ENCODE results near the gene SPHKAP. TPM values are rescaled to one million over a fixed set of nuclear protein-coding genes. Genes with fewer than 3 reads are reported as not detected.

The SPHKAP gene
- total and polyA plus RNA-seq, 3 donors from 2014 or later, result 0.22 to 1.5 (median 0.87) TPM

- TF ChIP-seq CTCF (IDR thresholded peaks at IDR 0.05), result no peak
- no peak for TF ChIP-seq POLR2A (IDR thresholded peaks at IDR 0.05)
- H3K27me3 ChIP-seq, result no peaks in the 10 kb centered on the region
- H3K9me3 ChIP-seq, result no peaks in the 10 kb centered on the region
- no peaks in the 10 kb centered on the region for H3K36me3 ChIP-seq (ENCODE audit: low read depth, missing control alignments)
- 82 to 84% methylated on average over 4 of the region's 4 CpGs for WGBS, 2 donors
- no peak overlapping the region for H3K4me3 ChIP-seq
- no peak overlapping the region for H3K27ac ChIP-seq
- intact Hi-C loops (cut with DNase I; ENCODE audit: low total_unique reads), result no loop called here
- no peaks in the 10 kb centered on the region for H3K4me1 ChIP-seq
- no peak for DNase-seq
These were observed 117.5 kb downstream of the SPHKAP start for GRCh38 chr2:228064024-228064423.

GRCh38 chr2:228063558-228063957, 117.9 kb downstream of the SPHKAP start:
- DNase-seq, result no peak
- no peaks in the 10 kb centered on the region for H3K9me3 ChIP-seq
- 61 to 68% methylated on average over 1 of the region's 1 CpG for WGBS, 2 donors
- no peaks in the 10 kb centered on the region for H3K36me3 ChIP-seq (ENCODE audit: low read depth, missing control alignments)
- H3K4me3 ChIP-seq, result no peak overlapping the region
- H3K27ac ChIP-seq, result no peak overlapping the region
- no peaks in the 10 kb centered on the region for H3K4me1 ChIP-seq
- intact Hi-C loops (cut with DNase I; ENCODE audit: low total_unique reads), result no loop called here
- no peak for TF ChIP-seq CTCF (IDR thresholded peaks at IDR 0.05)
- no peak for TF ChIP-seq POLR2A (IDR thresholded peaks at IDR 0.05)
- H3K27me3 ChIP-seq, result no peaks in the 10 kb centered on the region

GRCh38 chr2:228059735-228060134, 121.8 kb downstream of the SPHKAP start:
- Histone ChIP-seq H3K4me3 (no peak overlapping the region), H3K27me3 (no peaks in the 10 kb centered on the region), H3K27ac (no peak overlapping the region), H3K36me3 (ENCODE audit: low read depth, missing control alignments) (no peaks in the 10 kb centered on the region), H3K9me3 (no peaks in the 10 kb centered on the region), H3K4me1 (no peaks in the 10 kb centered on the region)
- DNase-seq, result no peak
- WGBS, 2 donors, result 60 to 87% methylated on average over 2 of the region's 2 CpGs
- intact Hi-C loops (cut with DNase I; ENCODE audit: low total_unique reads), result no loop called here
- TF ChIP-seq POLR2A (IDR thresholded peaks at IDR 0.05), result no peak
- TF ChIP-seq CTCF (IDR thresholded peaks at IDR 0.05), result no peak

GRCh38 chr2:228056293-228057097, 125.0 kb downstream of the SPHKAP start:
- no peak overlapping the region for H3K4me3 ChIP-seq
- H3K4me1 ChIP-seq, result no peaks in the 10 kb centered on the region
- TF ChIP-seq POLR2A (IDR thresholded peaks at IDR 0.05) (no peak), CTCF (IDR thresholded peaks at IDR 0.05) (no peak)
- H3K27ac ChIP-seq, result no peak overlapping the region
- DNase-seq, result no peak
- no peaks in the 10 kb centered on the region for H3K9me3 ChIP-seq
- no peaks in the 10 kb centered on the region for H3K36me3 ChIP-seq (ENCODE audit: low read depth, missing control alignments)
- WGBS, 2 donors, result 76 to 82% methylated on average over 4 of the region's 4 CpGs
- no peaks in the 10 kb centered on the region for H3K27me3 ChIP-seq
- intact Hi-C loops (cut with DNase I; ENCODE audit: low total_unique reads), result no loop called here

Data from testis (tissue), 3 donors.